A549 (cell line): Measurements from ENCODE around the gene STS. TPM values are rescaled to one million over a fixed set of nuclear protein-coding genes. Genes with fewer than 3 reads are reported as not detected.

ENCODE experiments used
- ATAC-seq, 2 experiments: fragments of 200-7000 bp in 1 of 2; fragments of >200 bp in 1 of 2; cut with Nextera tagmentation in 1 of 2; cut with Tn5 transposase in 1 of 2; 3 replicates each; pipeline versions ENCODE4 v1.8.0 to v1.9.1; 2018 to 2020; ENCODE audit warnings: mild to moderate bottlenecking in 1 of 2, moderate library complexity in 1 of 2
- CTCF ChIA-PET: fragments of 300-600 bp; sonication (Branson Sonifier 250); formaldehyde crosslinking; extraction: SDS; loops from one replicate; lab custom pipeline; 2021; ENCODE audit warnings: antibody characterized with exemption, inconsistent platforms; lab: Yijun Ruan, JAX
- POLR2A ChIA-PET: fragments of 350-600 bp; formaldehyde crosslinking; extraction: SDS; loops from one replicate; lab custom pipeline; 2021; ENCODE audit warnings: antibody characterized with exemption, inconsistent platforms; lab: Yijun Ruan, JAX
- DNase-seq, 2 experiments: peaks; one replicate each; pipeline versions ENCODE4 v3.0.0 to v3.0.0-alpha.2; 2011 to 2016; ENCODE audit warnings: low read depth in 1 of 2, low spot score in 1 of 2
- FAIRE-seq: peaks from 2 replicates; lab custom pipeline; 2011; peaks lifted over from hg19 to GRCh38; lab: Jason Lieb, UNC
- H3K27ac ChIP-seq, 2 experiments: fragments of >200 bp; sonication (Bioruptor Twin); formaldehyde crosslinking; 3 replicates each; pipeline ENCODE4 v1.5.1; 2016 to 2017
- H3K4me1 ChIP-seq: fragments of >200 bp; sonication (Bioruptor Twin); formaldehyde crosslinking; 3 replicates; pipeline ENCODE4 v1.6.1; 2016
- H3K4me2 ChIP-seq: fragments of >200 bp; sonication (Bioruptor Twin); formaldehyde crosslinking; 3 replicates; pipeline ENCODE4 v1.6.1; 2016
- H3K4me3 ChIP-seq: fragments of >200 bp; sonication (Bioruptor Twin); formaldehyde crosslinking; 3 replicates; pipeline ENCODE4 v1.5.1; 2016
- H3K9me3 ChIP-seq: fragments of >200 bp; sonication (Bioruptor Twin); formaldehyde crosslinking; 3 replicates; pipeline ENCODE4 v1.6.1; 2016
- BHLHE40 ChIP-seq: IDR thresholded peaks from 2 replicates; pipeline ENCODE4 v1.6.1; 2012; ENCODE audit warnings: low read depth, low read length, inconsistent platforms
- CHD2 ChIP-seq: fragments of 150-350 bp; IDR thresholded peaks from 2 replicates; pipeline ENCODE4 v1.6.1; 2014; ENCODE audit warnings: low read length; ENCODE audit not compliant: partially characterized antibody
- CTCF ChIP-seq: fragments of >200 bp; sonication (Bioruptor Twin); formaldehyde crosslinking; IDR thresholded peaks from 3 replicates; pipeline ENCODE4 v1.5.1; 2016
- E2F6 ChIP-seq: IDR thresholded peaks from 2 replicates; pipeline ENCODE4 v1.6.1; 2012; ENCODE audit warnings: low read depth, borderline replicate concordance
- EHF ChIP-seq: fragments of 250-450 bp; sonication (Bioruptor Pico); IDR thresholded peaks from 2 replicates; pipeline ENCODE4 v1.5.0; 2020; ENCODE audit warnings: mild to moderate bottlenecking
- EP300 ChIP-seq, 2 experiments: fragments of >200 bp; sonication (Bioruptor Twin); formaldehyde crosslinking; IDR thresholded peaks; 2 replicates in 1 of 2; 3 replicates in 1 of 2; pipeline ENCODE4 v1.6.1; 2016 to 2017
- FOSL2 ChIP-seq, 2 experiments: fragments of 450-650 bp in 1 of 2; fragments of >200 bp in 1 of 2; sonication (Bioruptor Twin) in 1 of 2; formaldehyde crosslinking; IDR thresholded peaks; 2 replicates each; pipeline versions ENCODE4 v1.5.0 to v1.6.1; 2016 to 2020; ENCODE audit warnings: mild to moderate bottlenecking in 1 of 2, moderate library complexity in 1 of 2
- FOXS1 ChIP-seq: fragments of 250-450 bp; sonication (Bioruptor Pico); IDR thresholded peaks from 2 replicates; pipeline ENCODE4 v1.5.0; 2020; ENCODE audit warnings: mild to moderate bottlenecking, moderate library complexity
- GATA3 ChIP-seq: IDR thresholded peaks from 2 replicates; pipeline ENCODE4 v1.6.1; 2012; ENCODE audit warnings: borderline replicate concordance
- HDAC2 ChIP-seq: fragments of 200-600 bp; sonication (generic); IDR thresholded peaks from 2 replicates; pipeline ENCODE4 v1.6.1; 2016
- HEYL ChIP-seq: fragments of 250-450 bp; sonication (Bioruptor Pico); IDR thresholded peaks from 2 replicates; pipeline ENCODE4 v1.8.0; 2021; ENCODE audit warnings: mild to moderate bottlenecking, moderate library complexity
- HMGXB4 ChIP-seq: fragments of 250-450 bp; sonication (Bioruptor Pico); IDR thresholded peaks from 2 replicates; pipeline ENCODE4 v1.5.0; 2021; ENCODE audit warnings: mild to moderate bottlenecking, moderate library complexity, borderline replicate concordance
- HOXA7 ChIP-seq: fragments of 250-450 bp; sonication (Bioruptor Pico); IDR thresholded peaks from 2 replicates; pipeline ENCODE4 v1.5.0; 2020; ENCODE audit warnings: mild to moderate bottlenecking, moderate library complexity
- HOXB5 ChIP-seq: fragments of 250-450 bp; sonication (Bioruptor Pico); IDR thresholded peaks from 2 replicates; pipeline ENCODE4 v1.5.0; 2020; ENCODE audit warnings: mild to moderate bottlenecking, moderate library complexity
- KDM1A ChIP-seq: fragments of 200-600 bp; sonication (generic); IDR thresholded peaks from 2 replicates; pipeline ENCODE4 v1.6.1; 2016; ENCODE audit warnings: low read depth, mild to moderate bottlenecking
- MAX ChIP-seq: IDR thresholded peaks from 2 replicates; pipeline ENCODE4 v1.6.1; 2012
- MAZ ChIP-seq: fragments of 150-350 bp; IDR thresholded peaks from 2 replicates; pipeline ENCODE4 v1.6.1; 2014; ENCODE audit warnings: antibody characterized with exemption, low read depth, low read length, borderline replicate concordance
- MYC ChIP-seq: IDR thresholded peaks from 2 replicates; pipeline ENCODE4 v1.6.1; 2012; ENCODE audit warnings: mild to moderate bottlenecking, inconsistent platforms, low read length, improper control_type of control experiment, borderline replicate concordance
- PHF8 ChIP-seq: fragments of 200-600 bp; sonication (generic); IDR thresholded peaks from 2 replicates; pipeline ENCODE4 v1.6.1; 2016; ENCODE audit warnings: low read depth, mild to moderate bottlenecking, antibody characterized with exemption, moderate library complexity, borderline replicate concordance
- POLR2AphosphoS2 ChIP-seq: conservative IDR thresholded peaks from 2 replicates; pipeline ENCODE4 v1.6.1; 2012; ENCODE audit warnings: low read length, improper control_type of control experiment, inconsistent platforms
- RFX5 ChIP-seq: fragments of 450-650 bp; IDR thresholded peaks from 2 replicates; pipeline ENCODE4 v1.7.1; 2014; ENCODE audit warnings: antibody characterized with exemption, mild to moderate bottlenecking, moderate library complexity
- RNF2 ChIP-seq: fragments of 200-600 bp; sonication (generic); IDR thresholded peaks from 2 replicates; pipeline ENCODE4 v1.6.1; 2016; ENCODE audit warnings: low read depth, mild to moderate bottlenecking, antibody characterized with exemption, moderate library complexity, borderline replicate concordance
- SREBF2 ChIP-seq: fragments of 450-650 bp; IDR thresholded peaks from 2 replicates; pipeline ENCODE4 v1.6.1; 2014; ENCODE audit warnings: mild to moderate bottlenecking, moderate library complexity
- TP53 ChIP-seq: fragments of 250-450 bp; sonication (Bioruptor Pico); IDR thresholded peaks from 2 replicates; pipeline ENCODE4 v1.5.0; 2021; ENCODE audit warnings: mild to moderate bottlenecking, moderate library complexity
- ZFP36 ChIP-seq: fragments of 450-650 bp; IDR thresholded peaks from 2 replicates; pipeline ENCODE4 v1.6.1; 2014; ENCODE audit warnings: borderline replicate concordance; ENCODE audit not compliant: partially characterized antibody
- ZNF302 ChIP-seq: fragments of 250-450 bp; sonication (Bioruptor Pico); IDR thresholded peaks from 2 replicates; pipeline ENCODE4 v1.9.0; 2021; ENCODE audit warnings: inconsistent platforms, mild to moderate bottlenecking, moderate library complexity
- WGBS: methylation state at CpG from one replicate; pipeline ENCODE4 v1.1.6; 2017; ENCODE audit errors: missing lambda C conversion rate; 5-methylcytosine and 5-hydroxymethylcytosine counted together
- polyA plus RNA-seq, 4 experiments: library from polyadenylated mRNA; depleted of rRNA in 3 of 4; stranded (reverse); fragments of >200 nt; fragmentation: RNase III in 1 of 4; extraction: RNeasy Plus Mini Kit Qiagen cat#74134 plus additional on column Dnase treatment in 1 of 4; gene quantifications; 2 replicates in 3 of 4; 3 replicates in 1 of 4; pipeline ENCODE4 v1.2.3, GENCODE V29; 2011 to 2017

Gene STS
- polyA plus RNA-seq, 2 of the 4 experiments (the other 2 are of a cell fraction): 2.1 to 2.4 TPM

- Histone ChIP-seq H3K4me3 (no peak overlapping the region), H3K27ac (no peak overlapping the region), H3K4me1 (no peaks in the 10 kb centered on the region), H3K4me2 (no peak overlapping the region), H3K9me3 (0 out of 3 replicates have a peak, but pooled peaks cover 3% of the 10 kb centered on the region)
- FAIRE-seq (no peak), DNase-seq (no peak), ATAC-seq (no peak)
- CTCF ChIA-PET: no interaction called here
- TF ChIP-seq CHD2: no peak
- no peak for TF ChIP-seq HOXA7 (CRISPR knock-in tag)
- no peak for TF ChIP-seq CTCF
- no peak for TF ChIP-seq E2F6
- TF ChIP-seq TP53: no peak
- TF ChIP-seq EP300 (IDR thresholded peaks at IDR 0.05): no peak
- TF ChIP-seq SREBF2: no peak
- TF ChIP-seq FOXS1 (CRISPR knock-in tag): no peak
- TF ChIP-seq FOSL2 (IDR thresholded peaks at IDR 0.05): no peak
- no peak for TF ChIP-seq FOSL2 (CRISPR knock-in tag; IDR thresholded peaks at IDR 0.05)
- no peak for TF ChIP-seq MAX
- 94% methylated on average over 3 of the region's 3 CpGs for WGBS
- POLR2A ChIA-PET: no interaction called here
Observed at GRCh38 chrX:7102119-7102518, 45.4 kb upstream of the STS start.

- WGBS: 100% methylated on average over 2 of the region's 2 CpGs
- FAIRE-seq: no peak
- CTCF ChIA-PET: no interaction called here
Observed at GRCh38 chrX:7106649-7107048, 40.9 kb upstream of the STS start.

GRCh38 chrX:7108030-7108429, 39.5 kb upstream of the STS start:
- no peak for ATAC-seq
- ChIA-PET CTCF (no interaction called here), POLR2A (no interaction called here)
- WGBS: 97% methylated on average over 4 of the region's 5 CpGs
- Histone ChIP-seq H3K9me3 (0 out of 3 replicates have a peak, but pooled peaks cover 3% of the 10 kb centered on the region), H3K27ac (no peak overlapping the region), H3K4me3 (no peak overlapping the region), H3K4me2 (no peak overlapping the region), H3K4me1 (0 out of 3 replicates have a peak, but pooled peaks cover 3% of the 10 kb centered on the region)
- no peak for DNase-seq
- TF ChIP-seq HDAC2 (no peak), HOXB5 (CRISPR knock-in tag) (no peak), SREBF2 (no peak), HEYL (no peak)
- no peak for FAIRE-seq

More at GRCh38 chrX:7106649-7107048, 40.9 kb upstream of the STS start:
- Histone ChIP-seq H3K4me3 (no peak overlapping the region), H3K27ac (no peak overlapping the region), H3K4me2 (no peak overlapping the region), H3K4me1 (0 out of 3 replicates have a peak, but pooled peaks cover 3% of the 10 kb centered on the region), H3K9me3 (0 out of 3 replicates have a peak, but pooled peaks cover 3% of the 10 kb centered on the region)
- DNase-seq (no peak), ATAC-seq (no peak)
- POLR2A ChIA-PET: no interaction called here
- no peak for TF ChIP-seq RNF2
- TF ChIP-seq EHF (CRISPR knock-in tag): no peak
- TF ChIP-seq POLR2AphosphoS2: no peak
- no peak for TF ChIP-seq SREBF2
- TF ChIP-seq PHF8: no peak
- no peak for TF ChIP-seq MAZ
- TF ChIP-seq KDM1A: no peak
- TF ChIP-seq TP53: no peak
- TF ChIP-seq HDAC2: no peak
- no peak for TF ChIP-seq ZFP36
- no peak for TF ChIP-seq BHLHE40
- TF ChIP-seq RFX5: no peak
- TF ChIP-seq ZNF302 (CRISPR knock-in tag): no peak
- no peak for TF ChIP-seq HMGXB4 (CRISPR knock-in tag)
- TF ChIP-seq MYC: no peak
- no peak for TF ChIP-seq GATA3
